HG03045 (cell line): ENCODE data around the gene MAPK8.
"Not testable (repeated sequence)": the region's sequence is repeated elsewhere in the genome, so short reads cannot be mapped to it uniquely, and the experiment has no call there.

Experiments used
- ATAC-seq: cut with Tn5 transposase; IDR thresholded peaks from one replicate; pipeline ENCODE4 v1.9.1; 2021; ENCODE audit warnings: mild to moderate bottlenecking, moderate library complexity; ENCODE audit not compliant: unreplicated experiment

Gene MAPK8

GRCh38 chr10:48414160-48414559 lies 107.7 kb downstream of the MAPK8 start:
- no peak for ATAC-seq

- no peak for ATAC-seq
Measured at GRCh38 chr10:48414778-48415177, 108.3 kb downstream of the MAPK8 start.

DNA sequence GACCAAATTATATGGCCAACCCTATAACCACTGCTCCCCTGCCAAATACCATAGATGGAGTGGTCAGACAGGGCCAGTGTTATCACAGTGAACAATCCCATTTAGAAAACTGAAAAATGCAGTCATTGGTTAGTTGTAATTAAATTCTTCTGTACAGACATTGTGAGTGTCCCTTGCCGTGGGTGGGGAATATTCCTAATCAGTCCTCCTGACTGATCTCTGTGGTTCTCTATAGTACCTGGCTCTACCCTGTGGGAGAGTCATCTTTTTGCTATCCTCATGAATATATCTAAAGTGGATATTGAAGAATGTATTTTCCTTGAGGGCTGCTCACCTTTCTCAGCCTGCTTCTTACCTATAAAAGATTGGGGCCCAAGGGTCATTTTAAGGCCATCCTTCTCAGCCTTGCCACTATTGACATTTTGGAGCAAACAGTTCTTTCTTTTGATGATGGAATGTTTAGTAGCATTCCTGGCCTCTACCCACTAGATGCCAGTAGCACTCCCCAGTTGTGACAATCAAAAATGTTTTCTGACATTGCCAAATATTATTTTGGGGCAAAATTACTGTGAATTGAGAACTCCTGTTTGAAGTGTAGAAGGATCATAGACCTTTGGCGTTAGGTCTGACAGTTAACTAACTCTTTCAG lies 110.2 kb downstream of the MAPK8 start:
- no peak for ATAC-seq

- no peak for ATAC-seq
Measured at GRCh38 chr10:48417374-48417773, 110.9 kb downstream of the MAPK8 start.

DNA sequence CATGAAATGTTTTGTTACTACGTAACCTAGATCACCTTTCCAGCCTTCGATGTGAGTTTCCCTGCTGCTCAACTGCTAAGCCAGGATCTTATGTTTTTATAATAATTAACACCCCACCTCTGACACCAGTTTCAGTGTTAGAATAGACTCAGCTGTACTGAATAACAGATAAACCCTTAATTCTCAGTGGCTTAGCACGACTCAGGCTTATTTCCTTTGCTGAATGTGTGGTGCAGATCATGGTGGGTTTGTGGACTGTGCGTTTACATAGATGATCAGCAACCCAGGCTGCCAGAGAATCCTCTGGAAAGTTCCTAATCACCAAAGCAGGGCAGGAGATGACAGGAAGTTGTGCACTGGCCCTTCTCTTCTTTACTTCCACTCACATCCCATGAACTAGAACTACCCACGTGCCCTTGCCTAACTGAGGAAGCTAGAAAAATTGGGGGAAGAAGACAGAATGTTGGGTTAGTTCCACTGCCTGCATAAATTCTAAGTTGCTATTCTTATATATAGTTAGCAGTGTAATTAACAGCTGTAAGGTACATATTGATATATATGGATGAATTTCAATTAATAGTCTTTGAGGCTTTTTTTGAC lies 111.8 kb downstream of the MAPK8 start:
- no peak for ATAC-seq

GRCh38 chr10:48419714-48420113 lies 113.2 kb downstream of the MAPK8 start:
- no peak for ATAC-seq

DNA sequence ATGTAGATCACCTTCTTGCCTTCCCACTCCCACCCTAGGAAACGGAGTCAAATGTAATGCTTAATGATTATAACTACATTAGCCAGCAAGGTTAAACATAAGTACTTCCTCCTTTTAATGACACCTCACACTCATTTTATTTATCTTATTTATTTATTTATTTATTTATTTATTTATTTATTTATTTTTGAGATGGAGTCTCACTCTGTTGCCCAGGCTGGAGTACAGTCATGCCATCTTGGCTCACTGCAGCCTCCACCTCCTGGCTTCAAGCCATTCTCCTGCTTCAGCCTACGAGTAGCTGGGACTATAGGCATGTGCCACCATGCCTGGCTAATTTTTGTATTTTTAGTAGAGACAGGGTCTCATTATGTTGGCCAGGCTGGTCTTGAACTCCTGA lies 115.4 kb downstream of the MAPK8 start:
- ATAC-seq: not testable (repeated sequence)

DNA sequence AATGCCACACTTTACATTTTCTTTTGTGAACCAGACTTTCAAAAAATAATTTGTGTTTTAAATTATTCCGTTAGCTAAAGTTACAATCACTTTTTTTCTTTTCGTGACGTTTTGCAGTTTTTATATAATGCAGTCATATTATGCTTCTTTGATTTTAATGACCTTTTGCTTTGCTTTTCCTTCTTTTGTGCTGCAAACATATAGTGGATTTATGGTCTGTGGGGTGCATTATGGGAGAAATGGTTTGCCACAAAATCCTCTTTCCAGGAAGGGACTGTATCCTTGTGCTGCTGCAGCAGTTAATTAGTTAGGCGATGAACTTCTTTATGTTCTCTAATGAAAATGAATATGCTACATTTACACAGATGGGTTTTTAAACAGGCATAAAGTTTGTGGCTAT lies 117.4 kb downstream of the MAPK8 start:
- no peak for ATAC-seq

- no peak for ATAC-seq
Measured at GRCh38 chr10:48428896-48429295, 122.4 kb downstream of the MAPK8 start.

- ATAC-seq: no peak
Measured at GRCh38 chr10:48429309-48429708, 122.8 kb downstream of the MAPK8 start.

- ATAC-seq: no peak
Measured at GRCh38 chr10:48430402-48430993, 124.0 kb downstream of the MAPK8 start.

GRCh38 chr10:48431871-48432270 lies 125.4 kb downstream of the MAPK8 start:
- ATAC-seq: no peak

DNA sequence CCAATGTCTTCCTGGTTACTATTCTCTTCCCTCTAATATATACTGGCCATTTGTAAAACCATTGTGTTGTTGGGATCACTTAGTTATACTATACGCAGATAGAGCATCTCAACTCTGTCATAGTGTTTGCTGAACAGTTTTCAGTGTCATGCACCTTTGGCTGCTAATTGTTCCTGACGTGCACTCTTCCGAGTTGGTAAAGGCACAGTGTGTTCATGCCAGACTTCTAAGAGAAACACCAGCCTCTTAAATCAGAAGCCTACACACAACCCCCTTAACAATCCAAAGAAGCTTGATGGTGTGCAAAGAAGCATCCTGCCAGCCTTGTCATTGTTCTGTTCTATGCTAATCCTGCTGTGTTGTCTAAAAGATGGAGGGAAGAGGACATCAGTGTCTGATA lies 131.1 kb downstream of the MAPK8 start:
- ATAC-seq: no peak

DNA sequence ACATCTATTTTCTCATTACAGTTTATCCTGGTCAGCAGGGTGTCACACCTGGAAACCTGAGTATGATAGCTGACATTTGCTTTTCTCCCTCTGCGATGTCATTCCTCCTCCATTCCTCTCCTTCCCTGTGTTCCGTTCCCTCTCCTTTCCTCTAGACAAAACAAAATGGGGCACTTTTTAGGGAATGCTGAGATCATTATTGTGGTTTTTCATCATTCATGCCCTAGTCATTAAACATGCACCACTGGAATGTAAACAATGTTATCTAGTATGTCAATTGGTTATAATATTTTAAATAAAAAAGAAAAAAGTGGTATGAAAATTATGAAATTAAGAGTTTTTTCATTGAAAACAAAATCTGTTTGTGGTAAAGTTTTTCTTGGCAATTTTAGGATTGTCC lies 132.6 kb downstream of the MAPK8 start:
- no peak for ATAC-seq

DNA sequence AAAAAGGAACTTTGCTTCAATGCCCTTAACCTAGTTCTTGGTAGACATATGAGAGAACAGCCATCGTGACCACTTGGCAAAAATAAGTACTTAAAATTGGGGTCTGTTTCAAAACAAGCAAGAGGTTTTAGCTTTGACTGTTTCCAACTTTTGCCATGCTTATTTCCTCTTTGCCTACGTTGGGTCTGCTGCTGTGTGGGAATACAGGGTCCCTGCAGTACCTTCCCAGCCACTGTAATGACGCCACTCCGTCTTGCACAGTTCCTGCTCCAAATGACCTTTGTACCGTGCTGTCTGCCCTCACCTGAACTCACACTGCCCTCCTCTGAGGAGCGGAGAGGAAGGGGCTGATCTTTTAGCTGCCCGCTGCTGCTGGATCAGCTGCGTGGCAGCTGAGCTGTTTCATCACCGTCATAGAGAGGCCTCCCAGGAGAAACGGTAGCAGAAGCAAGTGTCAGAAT lies 133.1 kb downstream of the MAPK8 start:
- no peak for ATAC-seq

- no peak for ATAC-seq
Measured at GRCh38 chr10:48440771-48441170, 134.3 kb downstream of the MAPK8 start.

DNA sequence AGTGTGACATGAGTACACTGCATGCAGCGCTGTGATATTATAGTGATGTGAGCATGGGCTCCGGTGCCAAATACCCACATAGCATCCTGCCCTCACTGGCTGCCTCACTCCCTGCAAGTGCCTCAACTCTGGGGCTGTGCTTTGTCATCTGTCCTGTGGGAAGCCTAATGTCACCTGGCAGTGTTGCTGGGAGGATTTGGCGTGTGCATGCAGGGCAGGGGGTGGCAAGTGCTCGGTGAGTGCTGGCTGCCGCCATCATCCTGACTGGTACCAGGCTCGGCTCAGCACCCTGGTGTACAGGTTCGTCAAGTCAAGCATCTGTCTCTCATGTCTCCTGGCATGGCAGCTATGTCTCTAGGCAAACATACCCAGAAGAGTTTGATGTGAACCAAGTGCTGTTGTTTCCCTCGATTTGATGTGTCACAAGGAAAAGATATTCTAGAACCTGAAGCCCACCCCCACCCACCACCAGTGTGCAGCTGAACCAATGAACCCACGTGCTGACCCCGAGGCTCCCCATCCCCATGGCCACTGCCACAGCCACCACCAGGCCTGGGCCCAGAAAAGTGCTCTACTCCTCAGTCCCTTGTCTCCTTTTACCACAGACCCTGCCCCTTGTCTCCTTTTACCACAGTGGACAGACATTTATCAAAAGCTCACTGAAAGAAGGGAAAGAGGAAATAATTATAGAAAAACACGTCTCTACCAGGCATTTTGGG lies 135.8 kb downstream of the MAPK8 start:
- ATAC-seq: no peak

DNA sequence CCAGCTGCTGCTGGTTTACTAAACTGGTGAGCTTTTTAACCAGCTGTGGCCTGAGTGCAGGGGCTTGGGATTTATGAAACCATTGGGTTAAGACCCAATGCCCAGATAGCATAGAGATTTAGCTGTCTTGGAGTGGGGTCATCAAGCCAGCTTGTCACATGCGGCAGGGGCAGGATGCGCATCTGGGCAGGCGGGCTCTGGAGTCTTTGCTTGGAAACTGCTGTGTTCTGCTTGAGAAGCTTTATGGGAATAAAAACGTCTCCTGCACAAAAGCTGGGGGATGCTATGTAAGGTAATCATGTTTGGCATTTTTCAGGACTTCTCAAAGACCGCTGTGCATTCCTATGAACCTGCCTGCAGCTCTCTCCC lies 136.3 kb downstream of the MAPK8 start:
- ATAC-seq: no peak

GRCh38 chr10:48444266-48444665 lies 137.8 kb downstream of the MAPK8 start:
- ATAC-seq: no peak

DNA sequence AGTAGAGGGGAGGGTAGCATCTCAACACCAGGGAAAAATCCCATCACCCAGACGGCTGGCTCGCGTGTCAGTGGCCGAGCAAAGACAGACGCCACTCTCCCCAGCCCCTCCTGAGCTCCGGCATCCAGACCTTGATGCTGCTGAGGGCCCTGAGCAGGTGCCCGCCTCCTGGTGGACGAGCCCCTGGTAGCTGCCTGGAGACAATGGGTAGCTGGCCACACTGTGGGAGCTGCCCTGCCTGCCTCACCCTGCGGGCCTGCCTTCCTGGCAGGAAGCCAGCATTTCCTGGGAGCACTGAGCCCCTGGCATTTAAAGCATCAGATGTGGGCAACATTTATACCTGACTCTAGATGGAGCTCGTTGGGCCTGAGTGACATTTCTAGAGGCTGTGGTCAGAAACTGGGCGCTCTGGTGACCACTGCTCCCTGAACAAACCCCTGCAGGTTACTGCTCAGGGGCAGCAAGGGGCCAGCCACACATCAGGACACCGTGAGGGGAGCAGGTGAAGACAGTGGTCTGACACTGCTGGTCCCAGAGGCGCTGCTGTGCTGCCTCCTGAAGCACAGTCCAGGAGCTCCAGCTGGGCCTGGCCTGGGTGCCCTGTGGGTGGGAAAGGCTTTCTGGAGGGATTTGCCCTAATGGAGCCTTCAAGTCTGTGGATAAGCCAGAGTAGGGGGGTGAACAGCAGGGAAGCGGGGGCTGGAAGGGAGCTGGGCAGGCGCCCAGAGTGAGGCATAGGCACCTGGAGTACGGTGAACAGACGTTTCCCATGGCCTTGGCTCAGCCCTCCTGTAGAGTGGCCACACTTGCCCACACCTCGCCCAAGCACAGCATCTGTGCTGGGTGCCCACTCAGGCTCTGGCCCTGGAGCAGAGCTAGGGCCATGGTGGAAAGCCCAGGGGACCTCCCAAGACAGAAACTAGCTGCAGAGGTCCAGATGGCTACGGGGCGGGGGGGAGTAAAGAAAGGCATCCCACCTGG lies 138.7 kb downstream of the MAPK8 start:
- no peak for ATAC-seq

DNA sequence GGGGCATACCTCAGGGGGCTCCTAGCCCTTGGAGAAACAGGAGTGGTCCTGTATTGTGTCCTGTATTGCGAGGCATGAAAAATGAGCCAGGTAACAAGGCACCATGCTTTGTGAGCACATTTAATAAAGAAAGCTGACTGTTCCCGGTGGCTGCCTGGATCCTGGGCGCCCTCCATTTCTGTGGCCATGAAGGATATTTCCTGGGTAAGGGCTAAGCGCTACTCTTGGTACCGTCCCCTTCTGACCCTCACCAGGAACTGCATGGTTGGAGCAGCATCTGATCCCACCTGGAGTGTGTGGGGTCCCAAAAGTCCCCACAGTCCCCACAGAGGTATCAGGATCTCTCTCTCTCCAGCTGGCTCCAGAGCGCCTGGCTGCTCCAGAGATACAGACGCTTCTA lies 139.5 kb downstream of the MAPK8 start:
- no peak for ATAC-seq
